GM12874 (cell line): ENCODE data around the gene CDK6.

Experiments used
- CTCF ChIP-seq: IDR thresholded peaks from 2 replicates; pipeline ENCODE4 v1.5.1; 2011; ENCODE audit warnings: low read depth, mild to moderate bottlenecking, control low read depth, low read length, moderate library complexity; ENCODE audit not compliant: insufficient read depth

The CDK6 gene

GRCh38 chr7:92653136-92653535, 183.2 kb downstream of the CDK6 start:
- no peak for TF ChIP-seq CTCF

- no peak for TF ChIP-seq CTCF
Observed at GRCh38 chr7:92652536-92652935, 183.8 kb downstream of the CDK6 start.

GRCh38 chr7:92650391-92650790, 186.0 kb downstream of the CDK6 start:
- TF ChIP-seq CTCF = no peak

GRCh38 chr7:92648067-92648466, 188.3 kb downstream of the CDK6 start:
- no peak for TF ChIP-seq CTCF

- no peak for TF ChIP-seq CTCF
Observed at GRCh38 chr7:92647652-92648051, 188.7 kb downstream of the CDK6 start.

- no peak for TF ChIP-seq CTCF
Observed at GRCh38 chr7:92647011-92647625, 189.3 kb downstream of the CDK6 start.

- TF ChIP-seq CTCF = no peak
Observed at GRCh38 chr7:92645114-92646061, 191.0 kb downstream of the CDK6 start.
